Measurements from ENCODE around the gene DNAJC27.

The DNAJC27 gene

DNA sequence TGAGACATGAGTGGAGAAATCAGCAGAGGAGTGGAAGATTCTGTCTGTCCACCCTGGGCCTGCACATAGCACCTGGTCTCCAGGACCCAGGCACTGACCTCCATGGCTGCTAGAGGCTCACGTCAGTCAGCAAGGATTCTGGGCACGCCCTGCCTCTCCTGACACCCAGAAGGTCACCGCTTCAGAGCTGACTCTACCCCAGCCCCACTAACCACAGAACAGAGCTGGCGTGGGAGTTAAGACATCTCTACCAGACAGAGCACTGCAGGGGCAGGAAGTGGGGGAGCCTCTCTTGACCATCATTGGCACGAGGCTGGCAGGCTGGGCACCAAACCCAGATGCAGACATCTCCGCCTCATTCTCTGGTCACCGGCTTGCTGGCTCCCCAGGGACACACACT, 54.7 kb downstream of the DNAJC27 start:
- TF ChIP-seq, protein P1, sequence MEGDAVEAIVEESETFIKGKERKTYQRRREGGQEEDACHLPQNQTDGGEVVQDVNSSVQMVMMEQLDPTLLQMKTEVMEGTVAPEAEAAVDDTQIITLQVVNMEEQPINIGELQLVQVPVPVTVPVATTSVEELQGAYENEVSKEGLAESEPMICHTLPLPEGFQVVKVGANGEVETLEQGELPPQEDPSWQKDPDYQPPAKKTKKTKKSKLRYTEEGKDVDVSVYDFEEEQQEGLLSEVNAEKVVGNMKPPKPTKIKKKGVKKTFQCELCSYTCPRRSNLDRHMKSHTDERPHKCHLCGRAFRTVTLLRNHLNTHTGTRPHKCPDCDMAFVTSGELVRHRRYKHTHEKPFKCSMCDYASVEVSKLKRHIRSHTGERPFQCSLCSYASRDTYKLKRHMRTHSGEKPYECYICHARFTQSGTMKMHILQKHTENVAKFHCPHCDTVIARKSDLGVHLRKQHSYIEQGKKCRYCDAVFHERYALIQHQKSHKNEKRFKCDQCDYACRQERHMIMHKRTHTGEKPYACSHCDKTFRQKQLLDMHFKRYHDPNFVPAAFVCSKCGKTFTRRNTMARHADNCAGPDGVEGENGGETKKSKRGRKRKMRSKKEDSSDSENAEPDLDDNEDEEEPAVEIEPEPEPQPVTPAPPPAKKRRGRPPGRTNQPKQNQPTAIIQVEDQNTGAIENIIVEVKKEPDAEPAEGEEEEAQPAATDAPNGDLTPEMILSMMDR (IDR thresholded peaks at IDR 0.05; ENCODE audit: low read depth, low read length) = no peak
- H3K4me3 ChIP-seq (ENCODE audit: low read depth, low read length) = no peak overlapping the region

DNA sequence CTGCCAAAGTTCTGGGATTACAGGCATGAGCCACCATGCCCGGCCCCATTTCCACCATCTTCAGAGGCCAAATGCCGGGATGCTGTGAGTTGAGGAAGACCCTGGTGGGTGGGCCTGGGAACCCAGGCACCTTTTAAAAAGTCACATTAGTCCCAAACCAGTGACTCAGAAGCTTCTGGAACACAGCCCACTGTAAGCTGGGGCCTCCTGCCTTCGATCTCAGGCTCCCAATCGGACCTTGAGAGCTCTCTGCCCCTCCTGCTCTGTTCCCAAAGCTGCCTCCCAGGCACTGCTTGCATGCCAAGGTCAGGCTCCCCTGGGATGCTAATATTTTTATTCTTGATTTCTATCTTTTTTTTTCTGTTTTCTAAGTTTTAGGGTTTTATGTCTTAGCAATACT, 56.0 kb downstream of the DNAJC27 start:
- H3K4me3 ChIP-seq (ENCODE audit: low read depth, low read length) = no peak overlapping the region
- TF ChIP-seq, protein P1 (IDR thresholded peaks at IDR 0.05; ENCODE audit: low read depth, low read length) = no peak

DNA sequence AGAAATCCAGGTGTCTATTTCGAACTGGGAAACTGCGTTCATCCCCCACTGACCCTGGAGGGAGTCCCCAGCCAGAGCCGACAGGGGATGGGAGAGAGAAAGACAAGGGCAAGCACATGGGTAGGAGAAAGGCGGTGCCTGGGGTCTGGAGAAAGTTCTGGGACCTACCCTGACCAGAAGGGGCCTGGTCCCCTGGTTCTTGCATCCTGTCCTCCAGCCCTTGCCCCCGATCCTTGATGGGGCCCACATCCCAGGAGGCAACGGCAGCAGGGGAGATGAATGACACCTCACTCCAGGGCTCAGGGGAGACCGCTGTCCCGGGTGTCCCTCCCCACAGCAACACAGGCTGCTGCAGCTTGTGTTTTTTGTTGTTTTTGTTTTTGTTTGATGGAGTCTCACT, 56.6 kb downstream of the DNAJC27 start:
- TF ChIP-seq, protein P1 (IDR thresholded peaks at IDR 0.05; ENCODE audit: low read depth, low read length) = no peak
- no peak overlapping the region for H3K4me3 ChIP-seq (ENCODE audit: low read depth, low read length)

DNA sequence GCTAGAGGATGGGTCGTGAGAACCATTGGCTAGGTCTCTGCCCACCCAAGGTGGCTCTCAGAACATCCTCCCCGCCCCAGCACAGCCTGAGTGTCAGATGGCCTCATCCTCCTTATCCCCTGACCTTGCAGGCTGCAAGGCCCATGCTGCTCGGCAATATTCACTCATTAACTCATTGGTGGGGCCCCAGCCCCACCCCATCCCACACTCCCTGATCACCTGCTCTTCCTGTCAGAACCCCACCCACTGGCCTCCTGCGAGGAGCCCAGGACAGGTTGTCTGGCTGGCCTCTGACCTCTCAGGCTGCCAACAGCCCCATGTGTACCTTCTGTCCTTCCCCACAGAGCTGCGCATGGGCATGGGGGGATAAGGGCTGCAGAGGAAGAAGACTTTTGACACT, 57.0 kb downstream of the DNAJC27 start:
- no peak overlapping the region for H3K4me3 ChIP-seq (ENCODE audit: low read depth, low read length)
- TF ChIP-seq, protein P1 (IDR thresholded peaks at IDR 0.05; ENCODE audit: low read depth, low read length) = no peak

DNA sequence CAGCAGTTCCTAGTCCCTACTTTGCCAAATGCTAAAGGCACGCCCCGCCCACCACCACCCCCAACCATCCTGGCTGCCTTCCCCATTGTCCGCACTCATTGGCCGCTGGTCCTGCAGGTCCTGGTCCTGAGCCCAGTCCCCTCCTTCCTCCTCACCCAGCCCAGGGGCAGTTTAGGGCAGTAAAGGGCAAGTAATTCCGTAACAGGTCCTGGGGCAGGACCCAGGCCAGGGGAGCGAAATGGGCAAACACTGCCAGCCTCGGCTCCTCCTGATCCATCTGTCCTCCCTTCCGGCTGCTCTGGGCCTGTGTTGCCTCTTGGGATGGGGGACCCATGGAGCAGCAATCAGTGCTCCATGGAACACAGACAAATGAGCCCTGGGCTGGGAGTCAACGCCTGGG, 57.8 kb downstream of the DNAJC27 start:
- no peak overlapping the region for H3K4me3 ChIP-seq (ENCODE audit: low read depth, low read length)
- TF ChIP-seq, protein P1 (IDR thresholded peaks at IDR 0.05; ENCODE audit: low read depth, low read length) = no peak

DNA sequence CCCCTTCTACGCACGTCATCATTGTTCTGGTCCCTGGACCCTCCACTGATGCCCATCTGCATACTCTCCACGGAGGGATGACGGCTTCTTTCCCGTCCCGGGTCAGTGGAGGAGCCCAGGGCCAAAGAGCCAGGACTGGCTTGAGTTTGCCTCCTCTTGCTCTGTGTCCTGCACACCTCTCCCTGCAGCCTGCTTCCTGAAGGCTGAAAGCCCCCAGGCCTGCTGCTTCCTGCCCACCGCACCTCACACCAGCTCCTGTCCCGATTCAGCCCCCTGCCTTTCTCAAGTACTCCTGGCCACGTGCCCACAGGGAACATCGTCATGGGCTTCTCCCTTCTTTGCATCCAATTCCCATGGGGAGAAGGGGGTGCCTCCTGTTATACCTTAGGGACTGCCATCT, 58.8 kb downstream of the DNAJC27 start:
- no peak overlapping the region for H3K4me3 ChIP-seq (ENCODE audit: low read depth, low read length)
- TF ChIP-seq, protein P1 (IDR thresholded peaks at IDR 0.05; ENCODE audit: low read depth, low read length) = no peak

DNA sequence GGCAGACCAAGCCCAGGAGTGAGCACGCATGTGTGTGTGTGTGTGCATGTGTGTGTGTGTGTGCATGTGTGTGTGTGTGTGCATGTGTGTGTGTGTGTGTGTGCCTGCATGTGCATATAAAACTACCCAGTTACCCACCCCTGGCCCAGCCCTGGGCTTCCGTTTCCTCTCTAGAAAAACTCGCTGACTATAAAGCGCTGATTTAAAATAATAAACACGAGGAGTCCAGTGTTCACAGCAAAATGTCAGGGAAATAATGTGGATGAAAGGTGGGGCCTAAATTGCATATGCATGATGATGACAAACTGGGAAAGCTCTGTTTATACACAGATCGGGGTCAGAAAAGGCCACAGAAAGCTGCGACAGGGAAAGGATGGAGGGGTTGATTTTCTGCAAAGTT, 59.2 kb downstream of the DNAJC27 start:
- no peak overlapping the region for H3K4me3 ChIP-seq (ENCODE audit: low read depth, low read length)
- TF ChIP-seq, protein P1 (IDR thresholded peaks at IDR 0.05; ENCODE audit: low read depth, low read length) = no peak
